Liver (tissue), 9 donors: ENCODE data around the gene MSI2. TPM values are rescaled to one million over a fixed set of nuclear protein-coding genes. Genes with fewer than 3 reads are reported as not detected.

Source experiments
- DNase-seq: peaks from one replicate; pipeline ENCODE4 v3.0.0-alpha.2; 2017; ENCODE audit warnings: low spot score
- H3K27ac ChIP-seq, 2 donors: one replicate each; pipeline ENCODE4 v1.7.0; 2013; ENCODE audit warnings: inconsistent platforms in 2 of 2, low read length in 2 of 2, control low read depth in 1 of 2, low read depth in 1 of 2, mild to moderate bottlenecking in 1 of 2
- H3K27me3 ChIP-seq, 4 donors: one replicate each; pipeline versions ENCODE4 v1.6.1 to v1.7.0; 2013; ENCODE audit warnings: low read length in 3 of 4, inconsistent platforms in 1 of 4, mild to moderate bottlenecking in 1 of 4, moderate library complexity in 1 of 4; ENCODE audit not compliant: control insufficient read depth in 4 of 4, insufficient read depth in 4 of 4
- H3K36me3 ChIP-seq, 4 donors: one replicate each; pipeline versions ENCODE4 v1.6.1 to v1.7.0; 2013; ENCODE audit warnings: low read length in 3 of 4, mild to moderate bottlenecking in 3 of 4, low read depth in 1 of 4, moderate library complexity in 1 of 4; ENCODE audit not compliant: control insufficient read depth in 4 of 4, insufficient read depth in 3 of 4
- H3K4me1 ChIP-seq, 4 donors: one replicate each; pipeline versions ENCODE4 v1.6.1 to v1.7.0; 2013; ENCODE audit warnings: low read length in 3 of 4, mild to moderate bottlenecking in 3 of 4, moderate library complexity in 1 of 4; ENCODE audit not compliant: control insufficient read depth in 4 of 4, insufficient read depth in 4 of 4
- H3K4me3 ChIP-seq, 3 donors: one replicate each; pipeline versions ENCODE4 v1.6.1 to v1.7.0; 2013; ENCODE audit warnings: low read length in 3 of 3, control low read depth in 1 of 3, low read depth in 1 of 3, mild to moderate bottlenecking in 1 of 3
- H3K9ac ChIP-seq, 2 donors: one replicate each; pipeline ENCODE4 v1.7.0; 2013; ENCODE audit warnings: low read length in 2 of 2, mild to moderate bottlenecking in 2 of 2, moderate library complexity in 2 of 2, control low read depth in 1 of 2, low read depth in 1 of 2
- H3K9me3 ChIP-seq, 4 donors: one replicate each; pipeline versions ENCODE4 v1.6.1 to v1.7.0; 2013; ENCODE audit warnings: low read length in 3 of 4; ENCODE audit not compliant: control insufficient read depth in 4 of 4
- ATF3 ChIP-seq: IDR thresholded peaks from 2 replicates; pipeline ENCODE4 v1.6.1; 2016; ENCODE audit warnings: antibody characterized with exemption
- CTCF ChIP-seq: fragments of 150-350 bp; IDR thresholded peaks from 2 replicates; pipeline ENCODE4 v1.5.1; 2017; ENCODE audit warnings: improper control_type of control experiment, low read depth, low read length; ENCODE audit not compliant: missing input control
- EGR1 ChIP-seq, 2 donors: IDR thresholded peaks; 2 replicates each; pipeline ENCODE4 v1.6.1; 2016 to 2018; ENCODE audit warnings: antibody characterized with exemption in 2 of 2, low read depth in 2 of 2
- FOXA1 ChIP-seq: IDR thresholded peaks from 2 replicates; pipeline ENCODE4 v1.6.1; 2016; ENCODE audit warnings: antibody characterized with exemption
- FOXA2 ChIP-seq: IDR thresholded peaks from 2 replicates; pipeline ENCODE4 v1.6.1; 2016; ENCODE audit warnings: antibody characterized with exemption
- GABPA ChIP-seq, 2 donors: IDR thresholded peaks in 1 of 2; conservative IDR thresholded peaks in 1 of 2; 2 replicates each; pipeline ENCODE4 v1.6.1; 2016; ENCODE audit warnings: antibody characterized with exemption in 2 of 2, mild to moderate bottlenecking in 1 of 2, moderate library complexity in 1 of 2
- HNF4A ChIP-seq, 2 donors: conservative IDR thresholded peaks; 2 replicates each; pipeline ENCODE4 v1.6.1; 2016; ENCODE audit warnings: antibody characterized with exemption in 2 of 2, mild to moderate bottlenecking in 2 of 2
- HNF4G ChIP-seq: IDR thresholded peaks from 2 replicates; pipeline ENCODE4 v1.6.1; 2016; ENCODE audit warnings: antibody characterized with exemption
- JUND ChIP-seq, 2 donors: IDR thresholded peaks; 2 replicates each; pipeline ENCODE4 v1.6.1; 2016; ENCODE audit warnings: antibody characterized with exemption in 2 of 2
- MAX ChIP-seq: IDR thresholded peaks from 2 replicates; pipeline ENCODE4 v1.6.1; 2016; ENCODE audit warnings: antibody characterized with exemption
- NR2F2 ChIP-seq: IDR thresholded peaks from 2 replicates; pipeline ENCODE4 v1.6.1; 2016; ENCODE audit warnings: antibody characterized with exemption
- RAD21 ChIP-seq, 2 donors: IDR thresholded peaks; 2 replicates each; pipeline ENCODE4 v1.6.1; 2016; ENCODE audit warnings: antibody characterized with exemption in 2 of 2, mild to moderate bottlenecking in 2 of 2
- REST ChIP-seq: IDR thresholded peaks from 2 replicates; pipeline ENCODE4 v1.6.1; 2016; ENCODE audit warnings: antibody characterized with exemption, mild to moderate bottlenecking
- RXRA ChIP-seq, 2 donors: IDR thresholded peaks; 2 replicates each; pipeline ENCODE4 v1.6.1; 2017 to 2018; ENCODE audit warnings: antibody characterized with exemption in 2 of 2, mild to moderate bottlenecking in 1 of 2
- SP1 ChIP-seq: IDR thresholded peaks from 2 replicates; pipeline ENCODE4 v1.6.1; 2018; ENCODE audit warnings: antibody characterized with exemption, mild to moderate bottlenecking
- TAF1 ChIP-seq: conservative IDR thresholded peaks from 2 replicates; pipeline ENCODE4 v1.6.1; 2016; ENCODE audit warnings: antibody characterized with exemption, mild to moderate bottlenecking
- YY1 ChIP-seq: IDR thresholded peaks from 2 replicates; pipeline ENCODE4 v1.6.1; 2016; ENCODE audit warnings: antibody characterized with exemption, mild to moderate bottlenecking
- ZBTB33 ChIP-seq: IDR thresholded peaks from 2 replicates; pipeline ENCODE4 v1.6.1; 2016; ENCODE audit warnings: antibody characterized with exemption
- WGBS: extraction: QIAGEN DNeasy Blood & Tissue Kit; methylation state at CpG from one replicate; pipeline ENCODE4 v1.1.7; 2013; 5-methylcytosine and 5-hydroxymethylcytosine counted together
- polyA plus RNA-seq, 2 donors: library from polyadenylated mRNA; stranded (reverse) in 1 of 2; unstranded in 1 of 2; fragments of 200-250 nt in 1 of 2; fragments of >200 nt in 1 of 2; fragmentation: Nextera tagmentation in 1 of 2; extraction: Ambion mirVana in 1 of 2; gene quantifications; one replicate each; pipeline versions ENCODE4 v1.2.1 to v1.2.3, GENCODE V29; 2013 to 2015
- total RNA-seq, 2 donors: library from RNA; depleted of rRNA; stranded (reverse); fragments of >200 nt; gene quantifications; one replicate each; pipeline ENCODE4 v1.2.3, GENCODE V29; 2014
- donor health status: healthy.
- donor health status: healthy.
- donor health status: healthy.
- donor health status: healthy.
- donor health status: healthy.

The MSI2 gene
- total and polyA plus RNA-seq, 4 donors, result 5.7 to 15.6 (median 9.2) TPM

GRCh38 chr17:57563958-57564357 lies 307.6 kb downstream of the MSI2 start (continued):
- TF ChIP-seq REST, result no peak
- TF ChIP-seq ZBTB33, result no peak
- no peak for TF ChIP-seq HNF4G

- TF ChIP-seq HNF4G (no peak), TAF1 (no peak), EGR1 (IDR thresholded peaks at IDR 0.05; ENCODE audit: low read depth in 2 of 2) (no peak), GABPA (IDR thresholded peaks at IDR 0.05 in 1 of 2, conservative IDR thresholded peaks at IDR 0.05 in 1 of 2) (no peak), HNF4A (conservative IDR thresholded peaks at IDR 0.05) (no peak), REST (no peak), RAD21 (IDR thresholded peaks at IDR 0.05) (no peak), YY1 (no peak), ATF3 (no peak), CTCF (no peak), MAX (no peak), ZBTB33 (no peak), JUND (IDR thresholded peaks at IDR 0.05) (no peak), SP1 (no peak), NR2F2 (no peak), RXRA (IDR thresholded peaks at IDR 0.05) (no peak), FOXA1 (no peak), FOXA2 (no peak)
- Histone ChIP-seq H3K9ac (no peak overlapping the region), H3K4me3 (no peak overlapping the region), H3K27me3 (no peaks in the 10 kb centered on the region), H3K27ac (no peak overlapping the region), H3K9me3 (no peaks in the 10 kb centered on the region), H3K36me3 (no peaks in the 10 kb centered on the region), H3K4me1 (no peaks in the 10 kb centered on the region)
- no peak for DNase-seq
- 97% methylated on average over 6 of the region's 6 CpGs for WGBS
Measured at GRCh38 chr17:57565176-57565575, 308.9 kb downstream of the MSI2 start.
